ENCODE data around the gene GRAMD1B.

GRAMD1B gene

GRCh38 chr11:123560006-123560405 is 129.9 kb downstream of the GRAMD1B start:
- Histone ChIP-seq H2BK15ac (replicated peaks; ENCODE audit: low read depth) (no peak overlapping the region), H3K9ac (ENCODE audit: low read length) (peak overlapping the region; percentile 13), H3K27me3 (ENCODE audit: insufficient read depth, low read length, poor library complexity) (no peaks in the 10 kb centered on the region), H3K4me2 (ENCODE audit: low read length) (no peak overlapping the region), H2AK5ac (ENCODE audit: low read length) (no peak overlapping the region), H3K79me2 (ENCODE audit: control insufficient read depth, insufficient read depth, low read length) (no peaks in the 10 kb centered on the region), H2BK5ac (ENCODE audit: low read length) (no peak overlapping the region), H3K56ac (ENCODE audit: low read length) (peak overlapping the region; percentile 75), H2BK120ac (ENCODE audit: low read depth, low read length) (no peak overlapping the region), H3K79me1 (ENCODE audit: low read length) (peaks cover 4% of the 10 kb centered on the region), H3K36me3 (ENCODE audit: control insufficient read depth, insufficient read depth, low read length) (no peaks in the 10 kb centered on the region), H3K27ac (ENCODE audit: low read depth, low read length) (no peak overlapping the region), H3K18ac (ENCODE audit: low read length) (no peak overlapping the region), H3K4me1 (ENCODE audit: control insufficient read depth, low read depth, low read length) (peaks cover 3% of the 10 kb centered on the region), H3K4ac (ENCODE audit: low read depth, low read length) (no peak overlapping the region), H3K4me3 (ENCODE audit: low read length) (no peak overlapping the region), H4K8ac (ENCODE audit: low read depth, low read length) (no peak overlapping the region), H3K23ac (ENCODE audit: low read length) (no peak overlapping the region), H4K5ac (ENCODE audit: low read length) (no peak overlapping the region)
- WGBS (ENCODE audit: extremely low coverage, insufficient coverage, low lambda C conversion rate): no CpG with 5 or more reads among the region's 23 CpGs
- no peak for DNase-seq

- Histone ChIP-seq H2BK15ac (replicated peaks; ENCODE audit: low read depth) (no peak overlapping the region), H3K27ac (ENCODE audit: low read depth, low read length) (no peak overlapping the region), H3K79me1 (ENCODE audit: low read length) (peaks cover 4% of the 10 kb centered on the region), H3K4me2 (ENCODE audit: low read length) (no peak overlapping the region), H3K9ac (ENCODE audit: low read length) (no peak overlapping the region), H3K4me3 (ENCODE audit: low read length) (no peak overlapping the region), H4K8ac (ENCODE audit: low read depth, low read length) (no peak overlapping the region), H2BK120ac (ENCODE audit: low read depth, low read length) (no peak overlapping the region), H2BK5ac (ENCODE audit: low read length) (no peak overlapping the region), H2AK5ac (ENCODE audit: low read length) (no peak overlapping the region), H4K5ac (ENCODE audit: low read length) (no peak overlapping the region), H3K79me2 (ENCODE audit: control insufficient read depth, insufficient read depth, low read length) (no peaks in the 10 kb centered on the region), H3K27me3 (ENCODE audit: insufficient read depth, low read length, poor library complexity) (no peaks in the 10 kb centered on the region), H3K23ac (ENCODE audit: low read length) (no peak overlapping the region), H3K4ac (ENCODE audit: low read depth, low read length) (no peak overlapping the region), H3K56ac (ENCODE audit: low read length) (no peak overlapping the region), H3K4me1 (ENCODE audit: control insufficient read depth, low read depth, low read length) (peaks cover 3% of the 10 kb centered on the region), H3K36me3 (ENCODE audit: control insufficient read depth, insufficient read depth, low read length) (no peaks in the 10 kb centered on the region), H3K18ac (ENCODE audit: low read length) (no peak overlapping the region)
- no peak for DNase-seq
- no CpG with 5 or more reads among the region's 5 CpGs for WGBS (ENCODE audit: extremely low coverage, insufficient coverage, low lambda C conversion rate)
Observed at GRCh38 chr11:123561431-123561800, 131.3 kb downstream of the GRAMD1B start.

- Histone ChIP-seq H2AK5ac (ENCODE audit: low read length) (no peak overlapping the region), H3K23ac (ENCODE audit: low read length) (no peak overlapping the region), H3K27me3 (ENCODE audit: insufficient read depth, low read length, poor library complexity) (no peaks in the 10 kb centered on the region), H2BK5ac (ENCODE audit: low read length) (no peak overlapping the region), H3K4ac (ENCODE audit: low read depth, low read length) (no peak overlapping the region), H3K56ac (ENCODE audit: low read length) (no peak overlapping the region), H2BK120ac (ENCODE audit: low read depth, low read length) (no peak overlapping the region), H3K79me1 (ENCODE audit: low read length) (peaks cover 4% of the 10 kb centered on the region), H4K5ac (ENCODE audit: low read length) (no peak overlapping the region), H4K8ac (ENCODE audit: low read depth, low read length) (no peak overlapping the region), H3K4me3 (ENCODE audit: low read length) (no peak overlapping the region), H3K36me3 (ENCODE audit: control insufficient read depth, insufficient read depth, low read length) (no peaks in the 10 kb centered on the region), H3K9ac (ENCODE audit: low read length) (no peak overlapping the region), H3K27ac (ENCODE audit: low read depth, low read length) (no peak overlapping the region), H3K79me2 (ENCODE audit: control insufficient read depth, insufficient read depth, low read length) (no peaks in the 10 kb centered on the region), H3K18ac (ENCODE audit: low read length) (no peak overlapping the region), H3K4me1 (ENCODE audit: control insufficient read depth, low read depth, low read length) (peaks cover 3% of the 10 kb centered on the region), H3K4me2 (ENCODE audit: low read length) (no peak overlapping the region), H2BK15ac (replicated peaks; ENCODE audit: low read depth) (no peak overlapping the region)
- no peak for DNase-seq
- no CpG with 5 or more reads among the region's 7 CpGs for WGBS (ENCODE audit: extremely low coverage, insufficient coverage, low lambda C conversion rate)
Observed at GRCh38 chr11:123562158-123562557, 132.1 kb downstream of the GRAMD1B start.

GRCh38 chr11:123562829-123563228 is 132.8 kb downstream of the GRAMD1B start:
- Histone ChIP-seq H4K8ac (ENCODE audit: low read depth, low read length) (no peak overlapping the region), H3K4ac (ENCODE audit: low read depth, low read length) (no peak overlapping the region), H2BK15ac (replicated peaks; ENCODE audit: low read depth) (no peak overlapping the region), H2BK5ac (ENCODE audit: low read length) (no peak overlapping the region), H3K23ac (ENCODE audit: low read length) (no peak overlapping the region), H3K4me3 (ENCODE audit: low read length) (no peak overlapping the region), H3K4me1 (ENCODE audit: control insufficient read depth, low read depth, low read length) (peaks cover 3% of the 10 kb centered on the region), H2BK120ac (ENCODE audit: low read depth, low read length) (no peak overlapping the region), H4K5ac (ENCODE audit: low read length) (no peak overlapping the region), H3K79me2 (ENCODE audit: control insufficient read depth, insufficient read depth, low read length) (no peaks in the 10 kb centered on the region), H3K36me3 (ENCODE audit: control insufficient read depth, insufficient read depth, low read length) (no peaks in the 10 kb centered on the region), H3K18ac (ENCODE audit: low read length) (no peak overlapping the region), H2AK5ac (ENCODE audit: low read length) (no peak overlapping the region), H3K4me2 (ENCODE audit: low read length) (no peak overlapping the region), H3K9ac (ENCODE audit: low read length) (no peak overlapping the region), H3K27ac (ENCODE audit: low read depth, low read length) (no peak overlapping the region), H3K56ac (ENCODE audit: low read length) (no peak overlapping the region), H3K79me1 (ENCODE audit: low read length) (peaks cover 4% of the 10 kb centered on the region), H3K27me3 (ENCODE audit: insufficient read depth, low read length, poor library complexity) (no peaks in the 10 kb centered on the region)
- no CpG with 5 or more reads among the region's 8 CpGs for WGBS (ENCODE audit: extremely low coverage, insufficient coverage, low lambda C conversion rate)
- DNase-seq: no peak

GRCh38 chr11:123564221-123564620 is 134.2 kb downstream of the GRAMD1B start:
- H3K4me1 ChIP-seq (ENCODE audit: control insufficient read depth, low read depth, low read length): peaks cover 3% of the 10 kb centered on the region
- no peak overlapping the region for H2AK5ac ChIP-seq (ENCODE audit: low read length)
- no peak overlapping the region for H4K8ac ChIP-seq (ENCODE audit: low read depth, low read length)
- no peak overlapping the region for H4K5ac ChIP-seq (ENCODE audit: low read length)
- no peak for DNase-seq
- no peaks in the 10 kb centered on the region for H3K36me3 ChIP-seq (ENCODE audit: control insufficient read depth, insufficient read depth, low read length)
- no peak overlapping the region for H2BK15ac ChIP-seq (replicated peaks; ENCODE audit: low read depth)
- no peak overlapping the region for H3K27ac ChIP-seq (ENCODE audit: low read depth, low read length)
- no peak overlapping the region for H2BK120ac ChIP-seq (ENCODE audit: low read depth, low read length)
- no peak overlapping the region for H3K9ac ChIP-seq (ENCODE audit: low read length)
- no peaks in the 10 kb centered on the region for H3K27me3 ChIP-seq (ENCODE audit: insufficient read depth, low read length, poor library complexity)
- no peak overlapping the region for H3K4me2 ChIP-seq (ENCODE audit: low read length)
- H3K18ac ChIP-seq (ENCODE audit: low read length): no peak overlapping the region
- H3K4ac ChIP-seq (ENCODE audit: low read depth, low read length): no peak overlapping the region
- no peak overlapping the region for H2BK5ac ChIP-seq (ENCODE audit: low read length)
- H3K4me3 ChIP-seq (ENCODE audit: low read length): no peak overlapping the region
- H3K56ac ChIP-seq (ENCODE audit: low read length): no peak overlapping the region
- no peaks in the 10 kb centered on the region for H3K79me2 ChIP-seq (ENCODE audit: control insufficient read depth, insufficient read depth, low read length)
- WGBS (ENCODE audit: extremely low coverage, insufficient coverage, low lambda C conversion rate): no CpG with 5 or more reads among the region's 3 CpGs
- peaks cover 4% of the 10 kb centered on the region for H3K79me1 ChIP-seq (ENCODE audit: low read length)
- no peak overlapping the region for H3K23ac ChIP-seq (ENCODE audit: low read length)

GRCh38 chr11:123566852-123567251 is 136.8 kb downstream of the GRAMD1B start:
- H3K27ac ChIP-seq (ENCODE audit: low read depth, low read length): no peak overlapping the region
- DNase-seq: no peak
- no peaks in the 10 kb centered on the region for H3K4me1 ChIP-seq (ENCODE audit: control insufficient read depth, low read depth, low read length)
- no peaks in the 10 kb centered on the region for H3K27me3 ChIP-seq (ENCODE audit: insufficient read depth, low read length, poor library complexity)
- no peak overlapping the region for H3K23ac ChIP-seq (ENCODE audit: low read length)
- no peak overlapping the region for H3K9ac ChIP-seq (ENCODE audit: low read length)
- H2BK120ac ChIP-seq (ENCODE audit: low read depth, low read length): no peak overlapping the region
- H3K18ac ChIP-seq (ENCODE audit: low read length): no peak overlapping the region
- H2BK5ac ChIP-seq (ENCODE audit: low read length): no peak overlapping the region
- H3K4me3 ChIP-seq (ENCODE audit: low read length): no peak overlapping the region
- no peak overlapping the region for H2AK5ac ChIP-seq (ENCODE audit: low read length)
- peaks cover 5% of the 10 kb centered on the region for H3K79me1 ChIP-seq (ENCODE audit: low read length)
- no peak overlapping the region for H3K4me2 ChIP-seq (ENCODE audit: low read length)
- no peaks in the 10 kb centered on the region for H3K79me2 ChIP-seq (ENCODE audit: control insufficient read depth, insufficient read depth, low read length)
- no peak overlapping the region for H4K8ac ChIP-seq (ENCODE audit: low read depth, low read length)
- H3K4ac ChIP-seq (ENCODE audit: low read depth, low read length): no peak overlapping the region
- no peak overlapping the region for H2BK15ac ChIP-seq (replicated peaks; ENCODE audit: low read depth)
- H4K5ac ChIP-seq (ENCODE audit: low read length): no peak overlapping the region
- no peaks in the 10 kb centered on the region for H3K36me3 ChIP-seq (ENCODE audit: control insufficient read depth, insufficient read depth, low read length)
- no CpG with 5 or more reads among the region's 4 CpGs for WGBS (ENCODE audit: extremely low coverage, insufficient coverage, low lambda C conversion rate)
- no peak overlapping the region for H3K56ac ChIP-seq (ENCODE audit: low read length)

All from mesendoderm (in vitro differentiated cells).